ENCODE data around the gene CCDC197.
A peak's percentile ranks its signal among the peaks of the same experiment; 100 is the strongest.

The CCDC197 gene

GRCh38 chr14:93962701-93963601, 34.1 kb upstream of the CCDC197 start:
- DNase-seq = peak; percentile 63

- DNase-seq = no peak
Observed at GRCh38 chr14:93963692-93964091, 33.4 kb upstream of the CCDC197 start.

GRCh38 chr14:93964281-93964680, 32.8 kb upstream of the CCDC197 start:
- no peak for DNase-seq

- no peak for DNase-seq
Observed at GRCh38 chr14:93964820-93965286, 32.2 kb upstream of the CCDC197 start.

GRCh38 chr14:93965287-93965821, 31.7 kb upstream of the CCDC197 start:
- no peak for DNase-seq

GRCh38 chr14:93965946-93966474, 31.1 kb upstream of the CCDC197 start:
- DNase-seq = no peak

- DNase-seq = no peak
Observed at GRCh38 chr14:93967637-93968250, 29.4 kb upstream of the CCDC197 start.

- no peak for DNase-seq
Observed at GRCh38 chr14:93969082-93969828, 27.8 kb upstream of the CCDC197 start.

GRCh38 chr14:93970585-93970964, 26.5 kb upstream of the CCDC197 start:
- peak; percentile 78 for DNase-seq

- DNase-seq = peak; percentile 82
Observed at GRCh38 chr14:93970965-93971634, 26.0 kb upstream of the CCDC197 start.

GRCh38 chr14:93971635-93972027, 25.5 kb upstream of the CCDC197 start:
- no peak for DNase-seq

GRCh38 chr14:93972618-93973205, 24.4 kb upstream of the CCDC197 start:
- peak; percentile 62 for DNase-seq

- DNase-seq = no peak
Observed at GRCh38 chr14:93973607-93974006, 23.5 kb upstream of the CCDC197 start.

- DNase-seq = no peak
Observed at GRCh38 chr14:93974299-93974698, 22.8 kb upstream of the CCDC197 start.

GRCh38 chr14:93974833-93975232, 22.3 kb upstream of the CCDC197 start:
- DNase-seq = no peak

- DNase-seq = peak; percentile 62
Observed at GRCh38 chr14:93975791-93976476, 21.2 kb upstream of the CCDC197 start.

GRCh38 chr14:93976477-93977057, 20.5 kb upstream of the CCDC197 start, which contains the start of gene ASB2:
Gene ASB2 (minus strand): TSS chr14:93976570. CDS start chr14:93964539, 12,031 bp downstream.
- DNase-seq = peak; percentile 67

- no peak for DNase-seq
Observed at GRCh38 chr14:93977171-93977570, 19.9 kb upstream of the CCDC197 start.

- DNase-seq = peak; percentile 85
Observed at GRCh38 chr14:93977790-93978581, 19.1 kb upstream of the CCDC197 start.

- DNase-seq = no peak
Observed at GRCh38 chr14:93978735-93979134, 18.4 kb upstream of the CCDC197 start.
